SW 1271 (cell line): Measurements from ENCODE around the gene PDXDC1.
"Not testable (repeated sequence)": the region's sequence is repeated elsewhere in the genome, so short reads cannot be mapped to it uniquely, and the experiment has no call there.

Source experiments
- DNase-seq, 2 experiments: peaks; one replicate each; lab custom pipeline; 2025; lab: John Stamatoyannopoulos, UW

Gene PDXDC1

DNA sequence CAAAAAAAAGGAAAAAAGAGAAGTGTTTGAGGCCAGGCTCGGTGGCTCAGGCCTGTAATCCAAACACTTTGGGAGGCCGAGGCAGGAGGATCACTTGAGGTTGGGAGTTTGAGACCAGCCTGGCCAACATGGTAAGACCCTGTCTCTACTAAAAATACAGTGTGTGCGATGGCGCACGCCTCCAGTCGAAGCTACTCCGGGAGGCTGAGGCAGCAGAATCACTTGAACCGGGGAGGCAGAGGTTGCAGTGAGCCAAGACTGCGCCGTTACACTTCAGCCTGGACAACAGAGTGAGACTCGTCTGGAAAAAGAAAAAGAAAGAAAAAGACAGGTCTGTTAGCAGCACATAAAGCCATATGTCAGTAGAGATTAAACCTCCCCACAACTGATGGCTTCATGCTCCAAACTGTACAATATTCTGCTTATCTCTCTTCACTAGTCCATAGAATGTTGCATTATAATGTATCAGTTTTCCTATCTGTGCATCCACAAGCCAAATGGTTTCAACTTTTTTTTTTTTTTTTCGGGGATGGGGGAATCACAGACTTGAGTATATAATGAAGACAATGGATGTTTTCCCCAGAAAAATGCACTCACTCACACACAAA is 3.1 kb upstream of the PDXDC1 start:
- not testable (repeated sequence) for DNase-seq

DNA sequence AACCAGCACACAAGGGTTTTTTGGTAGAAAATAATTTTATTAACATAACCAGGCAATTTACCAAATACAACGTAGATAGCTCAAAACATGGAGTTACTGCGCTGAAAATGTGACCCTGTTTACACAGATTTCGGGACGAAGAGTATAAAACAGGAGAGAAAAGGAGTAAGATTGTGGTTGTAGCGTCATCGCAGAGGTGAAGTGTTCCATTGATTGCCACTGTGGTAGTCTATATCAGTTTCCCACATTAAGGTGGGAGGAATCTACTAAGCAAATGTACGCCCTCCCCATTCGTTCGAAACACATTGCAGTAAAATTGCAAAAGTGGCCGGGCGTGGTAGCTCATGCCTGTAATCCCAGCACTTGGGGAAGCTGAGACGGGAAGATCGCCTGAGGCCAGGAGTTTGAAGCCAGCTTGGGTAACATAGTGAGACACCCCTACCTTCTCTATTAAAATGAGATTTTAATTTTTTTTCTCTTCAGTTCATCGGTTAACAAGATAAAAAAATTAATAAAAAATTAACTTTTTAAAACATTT is 972 bp upstream of the PDXDC1 start:
- not testable (repeated sequence) for DNase-seq

- not testable (repeated sequence) for DNase-seq
These were observed 533 bp upstream of the PDXDC1 start for GRCh38 chr16:14974331-14974655.

DNA sequence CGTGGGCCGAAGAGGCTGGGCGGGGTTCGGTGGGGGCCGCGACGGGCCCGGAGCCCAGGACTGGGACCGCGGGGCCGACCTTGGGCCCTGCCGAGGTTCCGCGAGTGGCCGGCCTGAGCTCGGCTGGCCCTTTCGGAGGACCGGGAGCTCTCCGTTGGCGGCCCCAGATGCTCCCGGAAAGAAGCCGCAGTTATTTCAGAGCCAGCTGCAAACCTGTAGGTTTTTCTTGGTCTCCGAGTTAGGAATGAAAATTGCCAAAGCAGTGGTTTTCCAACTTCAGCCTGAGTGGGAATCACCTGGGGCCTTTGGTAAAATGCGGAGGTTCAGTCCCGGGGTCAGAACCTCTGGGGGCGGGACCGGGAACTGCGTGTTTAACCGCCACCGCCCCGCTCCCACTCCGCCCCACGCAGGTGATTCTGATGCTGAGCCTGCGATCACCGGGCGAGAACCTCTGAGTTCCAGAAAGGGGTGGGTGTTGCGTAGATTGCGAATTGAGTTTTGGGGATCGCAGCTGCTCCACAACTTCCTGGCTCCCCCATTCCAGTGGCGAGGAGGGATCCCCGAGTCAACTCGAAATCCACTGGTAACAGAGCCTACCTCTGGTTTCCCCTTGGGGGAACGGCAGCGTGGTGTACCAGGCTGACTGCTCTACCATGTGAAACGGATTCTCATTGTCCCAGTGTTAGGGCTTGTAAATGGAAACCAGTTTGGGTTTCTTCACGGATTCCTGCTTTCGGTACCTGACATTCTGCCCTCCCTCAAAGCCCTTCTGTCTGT is 780 bp downstream of the PDXDC1 start:
- not testable (repeated sequence) for DNase-seq

- not testable (repeated sequence) for DNase-seq
These were observed 2.3 kb downstream of the PDXDC1 start for GRCh38 chr16:14976971-14977736.

DNA sequence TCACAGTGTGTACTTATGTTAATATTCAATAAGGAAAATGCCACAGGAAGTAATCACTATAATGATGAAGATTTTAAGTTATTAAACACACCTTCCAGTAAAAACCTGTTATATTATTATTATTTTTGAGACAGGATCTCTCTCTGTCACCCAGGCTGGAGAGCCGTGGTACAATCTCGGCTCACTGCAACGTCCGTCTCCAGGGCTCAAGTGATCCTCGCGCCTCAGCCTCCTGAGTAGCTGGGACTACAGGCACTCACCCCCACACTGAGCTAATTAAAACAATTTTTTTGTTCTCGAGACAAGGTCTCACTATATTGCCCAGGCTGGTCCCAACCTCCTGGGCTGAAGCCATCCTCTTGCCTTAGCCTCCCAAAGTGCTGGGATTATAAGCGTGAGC is 3.5 kb downstream of the PDXDC1 start:
- not testable (repeated sequence) for DNase-seq

GRCh38 chr16:14978908-14979307 is 4.1 kb downstream of the PDXDC1 start:
- not testable (repeated sequence) for DNase-seq

DNA sequence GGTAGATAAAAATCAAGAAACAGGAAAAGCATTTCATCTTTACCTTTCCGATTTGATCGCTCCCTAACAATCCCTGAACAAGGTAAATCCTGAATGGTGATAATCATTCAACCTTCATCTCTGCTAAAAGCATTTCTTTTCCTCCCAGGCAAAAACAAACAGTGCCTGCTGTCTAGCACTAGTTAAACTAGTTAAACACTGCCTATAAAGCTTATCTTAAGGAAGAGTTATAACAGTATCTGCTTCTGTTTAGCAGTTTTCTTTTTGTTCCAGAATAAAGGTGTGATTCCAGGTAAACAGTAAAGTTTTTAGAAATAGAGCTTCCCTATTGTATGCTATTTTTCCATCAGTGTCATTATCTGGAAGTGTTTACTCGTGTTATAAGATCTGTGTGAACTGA is 6.4 kb downstream of the PDXDC1 start:
- not testable (repeated sequence) for DNase-seq

- DNase-seq = not testable (repeated sequence)
These were observed 7.7 kb downstream of the PDXDC1 start for GRCh38 chr16:14982521-14982920.

GRCh38 chr16:14988092-14988491 is 13.3 kb downstream of the PDXDC1 start:
- not testable (repeated sequence) for DNase-seq

- not testable (repeated sequence) for DNase-seq
These were observed 13.9 kb downstream of the PDXDC1 start for GRCh38 chr16:14988661-14989191.

- not testable (repeated sequence) for DNase-seq
These were observed 14.8 kb downstream of the PDXDC1 start for GRCh38 chr16:14989291-14990281.

GRCh38 chr16:14993277-14994151 is 18.7 kb downstream of the PDXDC1 start:
- not testable (repeated sequence) for DNase-seq

DNA sequence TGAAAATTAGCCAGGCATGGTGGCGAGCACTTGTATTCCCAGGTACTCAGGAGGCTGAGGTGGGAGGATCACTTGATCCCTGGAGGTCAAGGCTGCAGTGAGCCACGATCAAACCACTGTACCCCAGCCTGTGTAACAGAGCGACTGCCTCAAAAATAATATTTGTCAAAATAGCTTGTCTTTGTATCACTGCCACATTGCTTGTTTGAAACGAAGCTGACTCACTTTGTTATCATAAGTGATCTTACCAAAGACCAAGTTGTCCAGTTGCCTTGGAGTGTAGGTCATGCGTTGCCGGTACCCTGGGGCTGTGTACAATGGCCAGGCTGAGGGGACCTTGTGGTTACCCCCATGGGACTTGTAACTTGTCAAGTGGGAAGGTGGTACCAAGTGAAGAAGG is 21.9 kb downstream of the PDXDC1 start:
- not testable (repeated sequence) for DNase-seq

DNA sequence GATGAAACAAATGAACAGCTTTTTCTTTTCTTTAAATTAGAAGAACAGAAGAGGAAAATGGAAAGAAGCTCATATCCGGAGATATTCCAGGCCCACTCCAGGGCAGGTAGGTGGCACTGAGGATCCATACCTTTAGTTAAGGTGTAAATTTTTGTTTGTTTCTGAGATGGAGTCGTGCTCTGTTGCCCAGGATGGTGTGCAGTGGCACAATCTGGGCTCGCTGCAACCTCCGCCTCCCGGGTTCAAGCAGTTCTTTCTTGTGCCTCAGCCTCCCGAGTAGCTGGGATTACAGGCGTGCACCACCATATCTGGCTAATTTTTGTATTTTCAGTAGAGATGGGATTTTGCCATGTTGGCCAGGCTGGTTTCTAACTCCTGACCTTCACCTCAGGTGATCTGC is 23.5 kb downstream of the PDXDC1 start:
- not testable (repeated sequence) for DNase-seq

- DNase-seq = not testable (repeated sequence)
These were observed 25.0 kb downstream of the PDXDC1 start for GRCh38 chr16:14999845-15000244.

DNA sequence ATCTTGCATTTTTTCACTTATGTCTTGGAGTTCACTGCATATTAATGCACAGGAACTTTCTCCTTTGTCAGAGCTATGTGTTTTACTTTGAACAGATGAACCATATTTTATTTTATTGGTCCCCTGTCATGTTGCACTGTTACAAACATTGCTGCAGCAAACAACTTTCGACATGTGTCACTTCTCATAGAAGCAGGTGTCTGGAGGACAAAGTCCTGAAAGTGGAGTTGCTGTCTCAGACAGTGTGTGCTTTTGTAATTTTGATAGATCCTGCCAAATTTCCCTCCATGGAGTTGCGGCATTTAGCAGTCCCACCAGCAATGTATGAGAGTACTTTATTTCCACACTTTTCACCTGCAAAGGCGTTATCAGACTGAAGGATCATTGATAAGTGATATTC is 27.6 kb downstream of the PDXDC1 start:
- DNase-seq = not testable (repeated sequence)

DNA sequence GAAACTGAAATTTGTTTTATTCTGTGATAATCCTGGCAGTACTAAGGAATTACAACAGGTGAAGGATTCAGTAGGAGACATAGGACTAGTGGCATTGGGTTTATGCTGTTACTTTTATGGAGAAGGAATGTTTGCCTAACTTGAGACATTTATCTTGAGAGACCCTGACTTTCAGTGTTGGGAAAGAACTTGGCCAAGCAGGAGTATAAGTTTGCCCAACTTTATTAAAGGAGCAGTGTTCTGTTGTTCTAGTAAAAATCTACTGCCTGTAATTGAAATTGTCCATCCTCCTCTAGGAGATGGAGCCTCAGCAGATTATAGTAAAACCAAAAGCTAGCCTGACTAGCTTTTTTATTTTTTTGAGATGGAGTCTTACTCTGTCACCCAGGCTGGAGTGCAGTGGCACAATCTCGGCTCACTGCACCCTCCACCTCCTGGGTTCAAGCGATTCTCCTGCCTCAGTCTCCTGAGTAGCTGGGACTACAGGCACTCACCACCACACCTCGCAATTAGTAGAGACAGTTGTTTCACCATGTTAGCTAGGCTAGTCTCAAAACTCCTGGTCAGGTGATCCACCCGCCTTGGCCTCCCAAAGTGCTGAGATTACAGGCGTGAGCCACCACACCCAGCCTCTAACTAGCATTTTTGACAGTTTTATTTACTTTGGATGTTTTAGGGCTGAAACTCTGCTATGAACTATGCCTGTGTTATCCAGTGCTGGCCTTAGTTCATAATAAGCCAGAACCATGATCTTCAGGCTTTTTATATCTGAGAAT is 30.7 kb downstream of the PDXDC1 start:
- not testable (repeated sequence) for DNase-seq

DNA sequence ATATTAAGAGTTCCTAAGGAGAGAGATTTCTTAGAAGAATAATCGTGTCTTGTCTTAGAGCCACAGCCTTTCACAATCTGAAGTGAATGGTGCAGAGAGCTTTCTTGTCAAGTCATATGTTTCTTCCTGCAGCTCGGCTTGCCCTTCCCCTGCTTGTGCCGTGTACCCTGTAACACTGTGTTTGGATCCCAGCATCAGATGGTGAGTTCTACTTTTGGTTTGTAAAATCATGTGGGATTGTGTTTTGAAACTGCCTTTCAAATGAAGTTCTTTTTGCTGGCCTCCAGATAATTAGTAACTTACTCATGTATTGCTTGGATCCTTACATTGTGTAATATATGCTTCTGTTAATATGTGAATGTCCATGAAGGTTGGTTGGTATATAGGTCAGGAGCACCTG is 33.8 kb downstream of the PDXDC1 start:
- DNase-seq = not testable (repeated sequence)
